Measurements from ENCODE around the gene KIRREL3. TPM values are rescaled to one million over a fixed set of nuclear protein-coding genes. Genes with fewer than 3 reads are reported as not detected.

The KIRREL3 gene
- total RNA-seq, 4 donors from 2014 or later, result 0.82 to 15.7 (median 1.4) TPM; not detected in 1

- in situ Hi-C loops (cut with MboI; ENCODE audit: low pct_ligation_motif_present in 1 of 4, low pct_unique_long_range_greater_than_20kb in 1 of 4, low sequenced_read_pairs in 3 of 4) (no loop called here), intact Hi-C loops (cut with DNase I; ENCODE audit: low total_unique reads) (no loop called here)
- H3K36me3 ChIP-seq, result no peaks in the 10 kb centered on the region
- TF ChIP-seq POLR2AphosphoS5 (IDR thresholded peaks at IDR 0.05) (no peak), POLR2A (IDR thresholded peaks at IDR 0.05) (no peak), CTCF (IDR thresholded peaks at IDR 0.05) (no peak), EP300 (IDR thresholded peaks at IDR 0.05; ENCODE audit: low read depth) (no peak)
- H3K27ac ChIP-seq, result no peak overlapping the region
- H3K9me3 ChIP-seq, result no peaks in the 10 kb centered on the region
- no peak for DNase-seq
- H3K4me3 ChIP-seq, result no peak overlapping the region
- peaks cover 71% of the 10 kb centered on the region for H3K27me3 ChIP-seq
- H3K4me1 ChIP-seq, result peaks cover 0 to 8% (median 3%) of the 10 kb centered on the region in 4 donors
- 91% methylated on average over 8 of the region's 8 CpGs; no CpG with 5 or more reads in 1 of the 2 donors for WGBS, 2 donors (ENCODE audit: low coverage in 1 of 2)
Observed at GRCh38 chr11:126461096-126461440, 539.5 kb downstream of the KIRREL3 start.

- H3K27me3 ChIP-seq, result peaks cover 66% of the 10 kb centered on the region
- no peaks in the 10 kb centered on the region for H3K36me3 ChIP-seq
- H3K27ac ChIP-seq, result no peak overlapping the region
- no peak for TF ChIP-seq EP300 (IDR thresholded peaks at IDR 0.05; ENCODE audit: low read depth)
- TF ChIP-seq POLR2A (IDR thresholded peaks at IDR 0.05), result no peak
- no peak for TF ChIP-seq POLR2AphosphoS5 (IDR thresholded peaks at IDR 0.05)
- no peak for TF ChIP-seq CTCF (IDR thresholded peaks at IDR 0.05)
- H3K4me3 ChIP-seq, result no peak overlapping the region
- H3K9me3 ChIP-seq, result no peaks in the 10 kb centered on the region
- DNase-seq, result no peak
- in situ Hi-C loops (cut with MboI; ENCODE audit: low pct_ligation_motif_present in 1 of 4, low pct_unique_long_range_greater_than_20kb in 1 of 4, low sequenced_read_pairs in 3 of 4), result no loop called here
- WGBS, 2 donors (ENCODE audit: low coverage in 1 of 2), result 72 to 86% methylated on average over 2 to 15 of the region's 15 CpGs
- peaks cover 0 to 3% (median under 1%) of the 10 kb centered on the region in 4 donors for H3K4me1 ChIP-seq
- intact Hi-C loops (cut with DNase I; ENCODE audit: low total_unique reads), result no loop called here
Observed at GRCh38 chr11:126460417-126461095, 540.0 kb downstream of the KIRREL3 start.

- no peak overlapping the region for H3K4me3 ChIP-seq
- no peaks in the 10 kb centered on the region for H3K4me1 ChIP-seq
- no peak overlapping the region for H3K27ac ChIP-seq
- TF ChIP-seq CTCF (IDR thresholded peaks at IDR 0.05), result no peak
- TF ChIP-seq POLR2A (IDR thresholded peaks at IDR 0.05), result no peak
- no peak for TF ChIP-seq EP300 (IDR thresholded peaks at IDR 0.05; ENCODE audit: low read depth)
- TF ChIP-seq POLR2AphosphoS5 (IDR thresholded peaks at IDR 0.05), result no peak
- H3K9me3 ChIP-seq, result no peaks in the 10 kb centered on the region
- in situ Hi-C loops (cut with MboI; ENCODE audit: low pct_ligation_motif_present in 1 of 4, low pct_unique_long_range_greater_than_20kb in 1 of 4, low sequenced_read_pairs in 3 of 4), result no loop called here
- intact Hi-C loops (cut with DNase I; ENCODE audit: low total_unique reads), result no loop called here
- H3K27me3 ChIP-seq, result peaks cover 61% of the 10 kb centered on the region
- H3K36me3 ChIP-seq, result no peaks in the 10 kb centered on the region
- WGBS, 2 donors (ENCODE audit: low coverage in 1 of 2), result 45 to 63% methylated on average over 7 to 10 of the region's 10 CpGs
- no peak for DNase-seq
Observed at GRCh38 chr11:126459691-126460281, 540.8 kb downstream of the KIRREL3 start.

- Histone ChIP-seq H3K27ac (no peak overlapping the region), H3K36me3 (no peaks in the 10 kb centered on the region), H3K9me3 (no peaks in the 10 kb centered on the region), H3K27me3 (peaks cover 47% of the 10 kb centered on the region), H3K4me1 (no peaks in the 10 kb centered on the region), H3K4me3 (no peak overlapping the region)
- 29 to 85% methylated on average over 1 to 8 of the region's 8 CpGs for WGBS, 2 donors (ENCODE audit: low coverage in 1 of 2)
- intact Hi-C loops (cut with DNase I; ENCODE audit: low total_unique reads) (no loop called here), in situ Hi-C loops (cut with MboI; ENCODE audit: low pct_ligation_motif_present in 1 of 4, low pct_unique_long_range_greater_than_20kb in 1 of 4, low sequenced_read_pairs in 3 of 4) (no loop called here)
- TF ChIP-seq POLR2A (IDR thresholded peaks at IDR 0.05) (no peak), POLR2AphosphoS5 (IDR thresholded peaks at IDR 0.05) (no peak), EP300 (IDR thresholded peaks at IDR 0.05; ENCODE audit: low read depth) (no peak), CTCF (IDR thresholded peaks at IDR 0.05) (no peak)
- DNase-seq, result no peak
Observed at GRCh38 chr11:126457817-126458216, 542.8 kb downstream of the KIRREL3 start.
